WTC11 (cell line): ENCODE results near the gene GRIN2A. TPM values are rescaled to one million over a fixed set of nuclear protein-coding genes. Genes with fewer than 3 reads are reported as not detected.
A peak's percentile ranks its signal among the peaks of the same experiment; 100 is the strongest.

Source experiments
- ATAC-seq: fragments of 200-7000 bp; cut with Tn5 transposase; 2 replicates; pipeline ENCODE4 v1.10.0; 2021; ENCODE audit warnings: mild to moderate bottlenecking, moderate library complexity
- CTCF ChIA-PET: fragments of 300-600 bp; sonication (Branson Sonifier 250); formaldehyde crosslinking; loops from one replicate; lab custom pipeline; 2021; ENCODE audit warnings: antibody characterized with exemption; lab: Charles Lee
- POLR2A ChIA-PET: fragments of 350-600 bp; sonication (Branson Sonifier 250); formaldehyde crosslinking; loops from one replicate; lab custom pipeline; 2021; ENCODE audit warnings: antibody characterized with exemption; lab: Charles Lee
- DNase-seq: peaks from one replicate; pipeline ENCODE4 v3.0.0; 2021; ENCODE audit warnings: low spot score
- H3K27ac Mint-ChIP-seq: 2 replicates; pipeline ENCODE4 v1.8.0; 2021; ENCODE audit warnings: mixed read lengths
- H3K27me3 Mint-ChIP-seq: 2 replicates; pipeline ENCODE4 v1.8.0; 2021; ENCODE audit warnings: low read depth, mild to moderate bottlenecking, moderate library complexity, mixed read lengths
- H3K36me3 Mint-ChIP-seq: 2 replicates; pipeline ENCODE4 v1.8.0; 2021; ENCODE audit warnings: mixed read lengths
- H3K4me1 Mint-ChIP-seq: 2 replicates; pipeline ENCODE4 v1.8.0; 2022; ENCODE audit warnings: mixed read lengths
- H3K4me3 Mint-ChIP-seq: 2 replicates; pipeline ENCODE4 v1.8.0; 2021; ENCODE audit warnings: mild to moderate bottlenecking, moderate library complexity, mixed read lengths
- H3K9me3 Mint-ChIP-seq: 2 replicates; pipeline ENCODE4 v1.8.0; 2021; ENCODE audit warnings: mixed read lengths
- ESRRA ChIP-seq: sonication (generic); formaldehyde crosslinking; IDR thresholded peaks from 2 replicates; pipeline ENCODE4 v1.8.1; 2022; ENCODE audit warnings: mild to moderate bottlenecking, missing genetic modification reagents, borderline replicate concordance
- ETV6 ChIP-seq: sonication (generic); formaldehyde crosslinking; IDR thresholded peaks from 2 replicates; pipeline ENCODE4 v1.8.1; 2022; ENCODE audit warnings: mild to moderate bottlenecking, missing genetic modification reagents
- IRF2 ChIP-seq: sonication (generic); formaldehyde crosslinking; IDR thresholded peaks from 2 replicates; pipeline ENCODE4 v1.8.0; 2022; ENCODE audit warnings: low read depth, missing genetic modification reagents, borderline replicate concordance
- KAT7 ChIP-seq: sonication (generic); formaldehyde crosslinking; IDR thresholded peaks from 2 replicates; pipeline ENCODE4 v1.8.1; 2023; ENCODE audit warnings: missing genetic modification reagents, mild to moderate bottlenecking, borderline replicate concordance
- NFATC4 ChIP-seq: fragments of 250-450 bp; sonication (Bioruptor Pico); IDR thresholded peaks from 2 replicates; pipeline ENCODE4 v1.9.0; 2021; ENCODE audit warnings: mild to moderate bottlenecking
- NFYB ChIP-seq: sonication (generic); formaldehyde crosslinking; conservative IDR thresholded peaks from 2 replicates; pipeline ENCODE4 v1.8.0; 2022; ENCODE audit warnings: low read depth, missing genetic modification reagents
- TP53 ChIP-seq: sonication (generic); formaldehyde crosslinking; IDR thresholded peaks from 2 replicates; pipeline ENCODE4 v1.8.1; 2023; ENCODE audit warnings: mild to moderate bottlenecking, missing genetic modification reagents
- ZBTB21 ChIP-seq: sonication (generic); formaldehyde crosslinking; IDR thresholded peaks from 2 replicates; pipeline ENCODE4 v1.8.1; 2023; ENCODE audit warnings: mild to moderate bottlenecking, missing genetic modification reagents, borderline replicate concordance
- ZNF232 ChIP-seq: sonication (generic); formaldehyde crosslinking; IDR thresholded peaks from 2 replicates; pipeline ENCODE4 v1.8.0; 2022; ENCODE audit warnings: mild to moderate bottlenecking, missing genetic modification reagents
- total RNA-seq: library from RNA; stranded (reverse); gene quantifications from 3 replicates; pipeline ENCODE4 v1.2.3, GENCODE V29; 2021
- TF ChIP-seq, protein P1 (sequence below): sonication (generic); formaldehyde crosslinking; IDR thresholded peaks from 2 replicates; pipeline ENCODE4 v1.8.1; 2023; ENCODE audit warnings: mild to moderate bottlenecking, missing genetic modification reagents
- TF ChIP-seq, protein P2 (sequence below): sonication (generic); formaldehyde crosslinking; IDR thresholded peaks from 2 replicates; pipeline ENCODE4 v1.8.0; 2023; ENCODE audit warnings: missing genetic modification reagents
- TF ChIP-seq, protein P3 (sequence below): sonication (generic); formaldehyde crosslinking; IDR thresholded peaks from 2 replicates; pipeline ENCODE4 v1.8.1; 2023; ENCODE audit warnings: mild to moderate bottlenecking, missing genetic modification reagents, moderate library complexity
- TF ChIP-seq, protein P4 (sequence below): sonication (generic); formaldehyde crosslinking; IDR thresholded peaks from 2 replicates; pipeline ENCODE4 v1.8.0; 2022; ENCODE audit warnings: mild to moderate bottlenecking, missing genetic modification reagents
- TF ChIP-seq, protein P5 (sequence below): sonication (generic); formaldehyde crosslinking; IDR thresholded peaks from 2 replicates; pipeline ENCODE4 v1.8.1; 2023; ENCODE audit warnings: mild to moderate bottlenecking, moderate library complexity, missing genetic modification reagents
- TF ChIP-seq, protein P6 (sequence below): sonication (generic); formaldehyde crosslinking; IDR thresholded peaks from 2 replicates; pipeline ENCODE4 v1.8.0; 2022; ENCODE audit warnings: missing genetic modification reagents
- TF ChIP-seq, protein P7 (sequence below): sonication (generic); formaldehyde crosslinking; conservative IDR thresholded peaks from 2 replicates; pipeline ENCODE4 v1.8.1; 2022; ENCODE audit warnings: mild to moderate bottlenecking, missing genetic modification reagents

The GRIN2A gene
- total RNA-seq, 1 experiment from 2014 or later, result 3.5 TPM

DNA sequence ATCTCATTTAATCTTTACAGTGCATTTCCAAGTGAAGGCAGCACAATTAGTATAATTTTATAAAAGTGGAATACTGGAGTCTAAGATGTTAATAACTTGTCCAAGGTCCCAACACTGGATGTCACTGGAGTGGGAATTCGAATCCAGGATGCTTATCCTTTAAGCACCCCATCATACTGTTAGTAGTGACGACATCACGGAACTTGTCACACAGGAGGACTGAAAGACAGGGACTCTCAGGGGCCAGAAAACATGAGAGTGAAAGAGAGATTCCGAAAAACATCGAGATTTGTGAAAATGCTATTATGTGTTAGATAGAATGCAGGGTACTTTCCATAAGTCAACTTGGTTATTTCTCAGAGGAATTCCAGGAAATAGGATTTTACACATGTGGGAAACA is 374.0 kb downstream of the GRIN2A start:
- Mint-ChIP-seq H3K9me3 (peaks cover 24% of the 10 kb centered on the region), H3K36me3 (peaks cover 38% of the 10 kb centered on the region), H3K27me3 (no peaks in the 10 kb centered on the region), H3K27ac (peak overlapping the region; percentile 34; the same call in 1 of the 2 replicates), H3K4me3 (no peak overlapping the region), H3K4me1 (peaks cover 9% of the 10 kb centered on the region)
- DNase-seq (no peak), ATAC-seq (no peak)
- TF ChIP-seq, protein P1, sequence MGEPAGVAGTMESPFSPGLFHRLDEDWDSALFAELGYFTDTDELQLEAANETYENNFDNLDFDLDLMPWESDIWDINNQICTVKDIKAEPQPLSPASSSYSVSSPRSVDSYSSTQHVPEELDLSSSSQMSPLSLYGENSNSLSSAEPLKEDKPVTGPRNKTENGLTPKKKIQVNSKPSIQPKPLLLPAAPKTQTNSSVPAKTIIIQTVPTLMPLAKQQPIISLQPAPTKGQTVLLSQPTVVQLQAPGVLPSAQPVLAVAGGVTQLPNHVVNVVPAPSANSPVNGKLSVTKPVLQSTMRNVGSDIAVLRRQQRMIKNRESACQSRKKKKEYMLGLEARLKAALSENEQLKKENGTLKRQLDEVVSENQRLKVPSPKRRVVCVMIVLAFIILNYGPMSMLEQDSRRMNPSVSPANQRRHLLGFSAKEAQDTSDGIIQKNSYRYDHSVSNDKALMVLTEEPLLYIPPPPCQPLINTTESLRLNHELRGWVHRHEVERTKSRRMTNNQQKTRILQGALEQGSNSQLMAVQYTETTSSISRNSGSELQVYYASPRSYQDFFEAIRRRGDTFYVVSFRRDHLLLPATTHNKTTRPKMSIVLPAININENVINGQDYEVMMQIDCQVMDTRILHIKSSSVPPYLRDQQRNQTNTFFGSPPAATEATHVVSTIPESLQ, result no peak
- TF ChIP-seq, protein P2, sequence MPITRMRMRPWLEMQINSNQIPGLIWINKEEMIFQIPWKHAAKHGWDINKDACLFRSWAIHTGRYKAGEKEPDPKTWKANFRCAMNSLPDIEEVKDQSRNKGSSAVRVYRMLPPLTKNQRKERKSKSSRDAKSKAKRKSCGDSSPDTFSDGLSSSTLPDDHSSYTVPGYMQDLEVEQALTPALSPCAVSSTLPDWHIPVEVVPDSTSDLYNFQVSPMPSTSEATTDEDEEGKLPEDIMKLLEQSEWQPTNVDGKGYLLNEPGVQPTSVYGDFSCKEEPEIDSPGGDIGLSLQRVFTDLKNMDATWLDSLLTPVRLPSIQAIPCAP, result no peak
- TF ChIP-seq, protein P3, sequence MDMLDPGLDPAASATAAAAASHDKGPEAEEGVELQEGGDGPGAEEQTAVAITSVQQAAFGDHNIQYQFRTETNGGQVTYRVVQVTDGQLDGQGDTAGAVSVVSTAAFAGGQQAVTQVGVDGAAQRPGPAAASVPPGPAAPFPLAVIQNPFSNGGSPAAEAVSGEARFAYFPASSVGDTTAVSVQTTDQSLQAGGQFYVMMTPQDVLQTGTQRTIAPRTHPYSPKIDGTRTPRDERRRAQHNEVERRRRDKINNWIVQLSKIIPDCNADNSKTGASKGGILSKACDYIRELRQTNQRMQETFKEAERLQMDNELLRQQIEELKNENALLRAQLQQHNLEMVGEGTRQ (CRISPR knock-in tag), result no peak
- TF ChIP-seq KAT7 (no peak), IRF2 (CRISPR knock-in tag) (no peak), ETV6 (CRISPR knock-in tag) (no peak), TP53 (CRISPR knock-in tag) (no peak)
- TF ChIP-seq, protein P4, sequence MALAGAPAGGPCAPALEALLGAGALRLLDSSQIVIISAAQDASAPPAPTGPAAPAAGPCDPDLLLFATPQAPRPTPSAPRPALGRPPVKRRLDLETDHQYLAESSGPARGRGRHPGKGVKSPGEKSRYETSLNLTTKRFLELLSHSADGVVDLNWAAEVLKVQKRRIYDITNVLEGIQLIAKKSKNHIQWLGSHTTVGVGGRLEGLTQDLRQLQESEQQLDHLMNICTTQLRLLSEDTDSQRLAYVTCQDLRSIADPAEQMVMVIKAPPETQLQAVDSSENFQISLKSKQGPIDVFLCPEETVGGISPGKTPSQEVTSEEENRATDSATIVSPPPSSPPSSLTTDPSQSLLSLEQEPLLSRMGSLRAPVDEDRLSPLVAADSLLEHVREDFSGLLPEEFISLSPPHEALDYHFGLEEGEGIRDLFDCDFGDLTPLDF (CRISPR knock-in tag), result no peak
- ChIA-PET CTCF (no interaction called here), POLR2A (no interaction called here)

DNA sequence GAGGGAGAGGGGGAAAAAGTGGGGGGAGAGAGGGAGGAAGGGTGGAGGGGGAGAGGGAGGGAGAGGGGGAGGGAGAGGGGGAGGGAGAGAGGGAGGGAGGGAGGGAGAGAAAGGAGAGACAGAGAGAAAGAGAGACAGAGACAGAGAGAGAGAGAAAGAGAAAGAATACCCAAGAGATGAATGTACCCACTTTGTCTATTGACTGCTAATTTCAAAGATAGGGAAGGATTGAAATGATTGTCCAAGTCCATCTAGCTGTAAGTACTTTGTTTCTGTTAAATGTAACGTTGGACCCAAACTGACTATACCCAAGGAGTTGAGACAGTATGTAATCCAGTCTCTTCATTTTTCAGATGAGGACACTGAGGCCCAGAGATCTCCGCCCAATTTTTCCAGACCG is 374.9 kb downstream of the GRIN2A start:
- ATAC-seq (no peak), DNase-seq (no peak)
- H3K36me3 Mint-ChIP-seq, result peaks cover 38% of the 10 kb centered on the region
- H3K4me1 Mint-ChIP-seq, result peaks cover 3% of the 10 kb centered on the region; the same call in 1 of the 2 replicates
- no peak overlapping the region for H3K27ac Mint-ChIP-seq
- ChIA-PET CTCF (no interaction called here), POLR2A (no interaction called here)
- no peak overlapping the region for H3K4me3 Mint-ChIP-seq
- no peak for TF ChIP-seq NFYB (CRISPR knock-in tag)
- TF ChIP-seq, protein P5, sequence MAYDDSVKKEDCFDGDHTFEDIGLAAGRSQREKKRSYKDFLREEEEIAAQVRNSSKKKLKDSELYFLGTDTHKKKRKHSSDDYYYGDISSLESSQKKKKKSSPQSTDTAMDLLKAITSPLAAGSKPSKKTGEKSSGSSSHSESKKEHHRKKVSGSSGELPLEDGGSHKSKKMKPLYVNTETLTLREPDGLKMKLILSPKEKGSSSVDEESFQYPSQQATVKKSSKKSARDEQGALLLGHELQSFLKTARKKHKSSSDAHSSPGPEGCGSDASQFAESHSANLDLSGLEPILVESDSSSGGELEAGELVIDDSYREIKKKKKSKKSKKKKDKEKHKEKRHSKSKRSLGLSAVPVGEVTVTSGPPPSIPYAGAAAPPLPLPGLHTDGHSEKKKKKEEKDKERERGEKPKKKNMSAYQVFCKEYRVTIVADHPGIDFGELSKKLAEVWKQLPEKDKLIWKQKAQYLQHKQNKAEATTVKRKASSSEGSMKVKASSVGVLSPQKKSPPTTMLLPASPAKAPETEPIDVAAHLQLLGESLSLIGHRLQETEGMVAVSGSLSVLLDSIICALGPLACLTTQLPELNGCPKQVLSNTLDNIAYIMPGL (CRISPR knock-in tag), result no peak
- TF ChIP-seq IRF2 (CRISPR knock-in tag), result no peak
- TF ChIP-seq, protein P6, sequence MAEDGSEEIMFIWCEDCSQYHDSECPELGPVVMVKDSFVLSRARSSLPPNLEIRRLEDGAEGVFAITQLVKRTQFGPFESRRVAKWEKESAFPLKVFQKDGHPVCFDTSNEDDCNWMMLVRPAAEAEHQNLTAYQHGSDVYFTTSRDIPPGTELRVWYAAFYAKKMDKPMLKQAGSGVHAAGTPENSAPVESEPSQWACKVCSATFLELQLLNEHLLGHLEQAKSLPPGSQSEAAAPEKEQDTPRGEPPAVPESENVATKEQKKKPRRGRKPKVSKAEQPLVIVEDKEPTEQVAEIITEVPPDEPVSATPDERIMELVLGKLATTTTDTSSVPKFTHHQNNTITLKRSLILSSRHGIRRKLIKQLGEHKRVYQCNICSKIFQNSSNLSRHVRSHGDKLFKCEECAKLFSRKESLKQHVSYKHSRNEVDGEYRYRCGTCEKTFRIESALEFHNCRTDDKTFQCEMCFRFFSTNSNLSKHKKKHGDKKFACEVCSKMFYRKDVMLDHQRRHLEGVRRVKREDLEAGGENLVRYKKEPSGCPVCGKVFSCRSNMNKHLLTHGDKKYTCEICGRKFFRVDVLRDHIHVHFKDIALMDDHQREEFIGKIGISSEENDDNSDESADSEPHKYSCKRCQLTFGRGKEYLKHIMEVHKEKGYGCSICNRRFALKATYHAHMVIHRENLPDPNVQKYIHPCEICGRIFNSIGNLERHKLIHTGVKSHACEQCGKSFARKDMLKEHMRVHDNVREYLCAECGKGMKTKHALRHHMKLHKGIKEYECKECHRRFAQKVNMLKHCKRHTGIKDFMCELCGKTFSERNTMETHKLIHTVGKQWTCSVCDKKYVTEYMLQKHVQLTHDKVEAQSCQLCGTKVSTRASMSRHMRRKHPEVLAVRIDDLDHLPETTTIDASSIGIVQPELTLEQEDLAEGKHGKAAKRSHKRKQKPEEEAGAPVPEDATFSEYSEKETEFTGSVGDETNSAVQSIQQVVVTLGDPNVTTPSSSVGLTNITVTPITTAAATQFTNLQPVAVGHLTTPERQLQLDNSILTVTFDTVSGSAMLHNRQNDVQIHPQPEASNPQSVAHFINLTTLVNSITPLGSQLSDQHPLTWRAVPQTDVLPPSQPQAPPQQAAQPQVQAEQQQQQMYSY (CRISPR knock-in tag), result no peak
- no peak for TF ChIP-seq ZNF232 (CRISPR knock-in tag)
- TF ChIP-seq, protein P2, result no peak
- TF ChIP-seq ESRRA (CRISPR knock-in tag), result no peak
- TF ChIP-seq, protein P7, sequence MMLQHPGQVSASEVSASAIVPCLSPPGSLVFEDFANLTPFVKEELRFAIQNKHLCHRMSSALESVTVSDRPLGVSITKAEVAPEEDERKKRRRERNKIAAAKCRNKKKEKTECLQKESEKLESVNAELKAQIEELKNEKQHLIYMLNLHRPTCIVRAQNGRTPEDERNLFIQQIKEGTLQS, result no peak
- no peak for TF ChIP-seq ZBTB21 (CRISPR knock-in tag)
- TF ChIP-seq NFATC4 (CRISPR knock-in tag), result no peak
- H3K9me3 Mint-ChIP-seq, result peaks cover 24% of the 10 kb centered on the region
- H3K27me3 Mint-ChIP-seq, result no peaks in the 10 kb centered on the region
